Measurements from ENCODE around the gene FAM81A.

Gene FAM81A

GRCh38 chr15:59491062-59491461, 53.1 kb downstream of the FAM81A start:
- Histone ChIP-seq H3K4me3 (no peak overlapping the region), H3K9ac (no peak overlapping the region), H3K36me3 (no peaks in the 10 kb centered on the region), H3K4me2 (no peak overlapping the region), H3K27ac (no peak overlapping the region), H3K9me3 (replicated peaks in 1 of 11) (peaks cover 0 to 10% (median 4%) of the 10 kb centered on the region in 11 experiments; a peak in 5 of 22 replicates), H4K20me1 (no peaks in the 10 kb centered on the region), H3K27me3 (no peaks in the 10 kb centered on the region), H3K4me1 (peaks cover 0 to 4% (median 0%) of the 10 kb centered on the region in 10 experiments; a peak in 4 of 20 replicates)
- TF ChIP-seq Cebpa-rat (IDR thresholded peaks at IDR 0.05), result no peak

GRCh38 chr15:59492389-59493377, 54.7 kb downstream of the FAM81A start:
- no peak overlapping the region for H3K27ac ChIP-seq
- H3K9ac ChIP-seq, result no peak overlapping the region; a peak in 1 of 22 replicates
- peaks cover 0 to 10% (median 4%) of the 10 kb centered on the region in 11 experiments; a peak in 5 of 22 replicates for H3K9me3 ChIP-seq (replicated peaks in 1 of 11)
- H3K4me3 ChIP-seq, result no peak overlapping the region
- no peaks in the 10 kb centered on the region for H3K27me3 ChIP-seq
- peak overlapping the region in 3 of 11 experiments; percentile 13 to 44 (median 38); a peak in 2 of 22 replicates for H3K4me2 ChIP-seq
- H3K4me1 ChIP-seq, result peaks cover 0 to 4% (median 0%) of the 10 kb centered on the region in 10 experiments; a peak in 4 of 20 replicates
- no peaks in the 10 kb centered on the region for H4K20me1 ChIP-seq
- H3K36me3 ChIP-seq, result no peaks in the 10 kb centered on the region
- peak in 2 of 11 experiments; percentile 7 to 40; a peak in 2 of 22 replicates for TF ChIP-seq Cebpa-rat (IDR thresholded peaks at IDR 0.05)

GRCh38 chr15:59501597-59501996, 63.6 kb downstream of the FAM81A start:
- no peak for TF ChIP-seq Cebpa-rat (IDR thresholded peaks at IDR 0.05)
- no peaks in the 10 kb centered on the region for H4K20me1 ChIP-seq
- no peaks in the 10 kb centered on the region for H3K9me3 ChIP-seq (replicated peaks in 1 of 11)
- H3K27ac ChIP-seq, result no peak overlapping the region
- H3K4me1 ChIP-seq, result no peaks in the 10 kb centered on the region
- H3K4me2 ChIP-seq, result no peak overlapping the region
- H3K4me3 ChIP-seq, result no peak overlapping the region
- H3K27me3 ChIP-seq, result no peaks in the 10 kb centered on the region
- H3K9ac ChIP-seq, result no peak overlapping the region
- H3K36me3 ChIP-seq, result no peaks in the 10 kb centered on the region

GRCh38 chr15:59515190-59515589, 77.2 kb downstream of the FAM81A start:
- H3K27ac ChIP-seq, result no peak overlapping the region
- peaks cover 10 to 45% (median 22%) of the 10 kb centered on the region in 10 experiments; a peak in 19 of 20 replicates for H3K4me1 ChIP-seq
- no peaks in the 10 kb centered on the region for H4K20me1 ChIP-seq
- H3K4me2 ChIP-seq, result peak overlapping the region in 1 of 11 experiments; percentile 70; a peak in 2 of 22 replicates
- H3K27me3 ChIP-seq, result no peaks in the 10 kb centered on the region
- no peaks in the 10 kb centered on the region for H3K36me3 ChIP-seq
- no peak overlapping the region for H3K4me3 ChIP-seq
- TF ChIP-seq Cebpa-rat (IDR thresholded peaks at IDR 0.05), result no peak
- H3K9me3 ChIP-seq (replicated peaks in 1 of 11), result no peaks in the 10 kb centered on the region
- no peak overlapping the region for H3K9ac ChIP-seq

GRCh38 chr15:59516655-59517461, 78.9 kb downstream of the FAM81A start:
- Histone ChIP-seq H3K4me1 (peaks cover 12 to 58% (median 32%) of the 10 kb centered on the region in 10 experiments), H3K9ac (peak overlapping the region in 3 of 11 experiments; percentile 2 to 24 (median 19); a peak in 2 of 22 replicates), H3K27ac (peak overlapping the region in 9 of 11 experiments; percentile 27 to 66 (median 38); a peak in 16 of 22 replicates), H3K4me3 (no peak overlapping the region), H3K4me2 (peak overlapping the region; percentile 3 to 77 (median 37); a peak in 19 of 22 replicates), H3K27me3 (no peaks in the 10 kb centered on the region), H4K20me1 (no peaks in the 10 kb centered on the region), H3K9me3 (replicated peaks in 1 of 11) (no peaks in the 10 kb centered on the region), H3K36me3 (no peaks in the 10 kb centered on the region)
- no peak for TF ChIP-seq Cebpa-rat (IDR thresholded peaks at IDR 0.05)

- Histone ChIP-seq H4K20me1 (no peaks in the 10 kb centered on the region), H3K9ac (no peak overlapping the region), H3K27me3 (no peaks in the 10 kb centered on the region), H3K4me3 (no peak overlapping the region), H3K9me3 (replicated peaks in 1 of 11) (no peaks in the 10 kb centered on the region), H3K27ac (no peak overlapping the region), H3K4me1 (peaks cover 37 to 82% (median 56%) of the 10 kb centered on the region in 10 experiments), H3K4me2 (peak overlapping the region in 3 of 11 experiments; percentile 5 to 24 (median 24); a peak in 2 of 22 replicates), H3K36me3 (no peaks in the 10 kb centered on the region)
- no peak for TF ChIP-seq Cebpa-rat (IDR thresholded peaks at IDR 0.05)
These were observed 81.3 kb downstream of the FAM81A start for GRCh38 chr15:59519329-59519728.

GRCh38 chr15:59521443-59521842, 83.5 kb downstream of the FAM81A start:
- no peaks in the 10 kb centered on the region for H4K20me1 ChIP-seq
- 0 out of 22 replicates have a peak, but pooled peaks cover 0 to 3% (median 0%) of the 10 kb centered on the region in 11 experiments for H3K9me3 ChIP-seq (replicated peaks in 1 of 11)
- no peak overlapping the region for H3K4me3 ChIP-seq
- no peaks in the 10 kb centered on the region for H3K36me3 ChIP-seq
- H3K27ac ChIP-seq, result peak overlapping the region in 7 of 11 experiments; percentile 6 to 84 (median 43); a peak in 10 of 22 replicates
- H3K27me3 ChIP-seq, result no peaks in the 10 kb centered on the region
- H3K4me1 ChIP-seq, result peaks cover 40 to 80% (median 60%) of the 10 kb centered on the region in 10 experiments
- H3K4me2 ChIP-seq, result peak overlapping the region in 7 of 11 experiments; percentile 62 to 90 (median 81); a peak in 13 of 22 replicates
- no peak overlapping the region for H3K9ac ChIP-seq
- no peak for TF ChIP-seq Cebpa-rat (IDR thresholded peaks at IDR 0.05)

GRCh38 chr15:59522988-59523461, 85.0 kb downstream of the FAM81A start:
- Histone ChIP-seq H4K20me1 (no peaks in the 10 kb centered on the region), H3K9me3 (replicated peaks in 1 of 11) (0 out of 22 replicates have a peak, but pooled peaks cover 0 to 5% (median 0%) of the 10 kb centered on the region in 11 experiments), H3K27ac (peak overlapping the region in 10 of 11 experiments; percentile 46 to 84 (median 78); a peak in 18 of 22 replicates), H3K4me2 (peak overlapping the region; percentile 62 to 93 (median 81)), H3K9ac (peak overlapping the region in 8 of 11 experiments; percentile 37 to 72 (median 65); a peak in 10 of 22 replicates), H3K36me3 (no peaks in the 10 kb centered on the region), H3K4me1 (peaks cover 31 to 64% (median 50%) of the 10 kb centered on the region in 10 experiments), H3K27me3 (no peaks in the 10 kb centered on the region), H3K4me3 (0 out of 20 replicates have a peak overlapping the region, but pooled peaks of 1 of the 10 experiments have one; percentile 18)
- TF ChIP-seq Cebpa-rat (IDR thresholded peaks at IDR 0.05), result peak in 7 of 11 experiments; percentile 36 to 84 (median 48); a peak in 9 of 22 replicates

All from BLaER1 treated with 17β-estradiol and CSF1 and Interleukin-3, amounts not matched to agents 10 nM and 100 nM (cell line).